CD4-positive, alpha-beta T cell treated with Interleukin-10 for 1 hour (primary cell): ENCODE data around the gene DDB1.

ENCODE experiments used
- DNase-seq: peaks from one replicate; pipeline ENCODE4 v3.0.0-alpha.2; 2020

The DDB1 gene

DNA sequence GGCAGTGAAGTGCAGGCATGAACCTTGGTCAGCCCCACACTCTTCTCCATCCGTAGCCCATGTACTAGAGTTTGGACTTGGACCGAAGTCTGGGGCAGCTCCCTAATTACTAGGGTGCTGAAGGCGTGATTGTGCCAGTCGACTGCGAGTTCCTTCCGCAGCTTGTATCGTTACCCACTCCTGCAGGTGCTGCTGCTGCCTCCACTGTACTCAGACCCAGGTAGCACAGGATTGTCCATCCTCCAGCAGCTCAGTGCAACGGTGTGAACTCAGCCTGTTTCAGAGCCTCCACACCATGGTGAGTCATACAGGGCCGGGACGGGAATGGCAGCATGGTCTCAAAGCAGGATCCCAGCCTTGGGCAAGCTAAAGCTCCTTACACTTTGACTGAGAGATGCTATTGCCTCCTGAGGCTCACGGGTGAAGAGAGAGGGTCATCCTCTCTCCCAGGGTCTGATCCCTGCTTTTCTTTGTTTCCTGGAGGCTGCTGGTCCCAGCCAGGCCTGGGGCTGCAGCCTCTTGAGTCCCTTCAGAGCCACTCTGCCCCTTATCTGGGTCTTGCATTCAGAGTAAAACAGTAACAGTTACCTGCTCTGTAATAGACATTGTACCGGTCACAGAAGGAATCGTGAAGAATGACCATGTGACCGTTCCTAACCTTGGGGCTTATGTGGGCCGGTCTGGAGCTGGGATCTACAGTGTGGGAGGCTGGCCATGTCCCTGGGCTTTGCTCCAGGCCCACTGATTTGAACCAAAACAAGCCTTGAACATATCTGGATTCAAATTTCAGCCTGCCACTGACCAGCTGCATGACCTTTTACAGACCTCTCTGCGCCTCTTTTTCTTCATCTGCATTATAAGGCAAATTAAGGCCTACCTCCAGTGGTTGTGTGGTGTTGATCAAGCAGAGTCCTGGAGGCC is 1.8 kb upstream of the DDB1 start:
- no peak for DNase-seq

DNA sequence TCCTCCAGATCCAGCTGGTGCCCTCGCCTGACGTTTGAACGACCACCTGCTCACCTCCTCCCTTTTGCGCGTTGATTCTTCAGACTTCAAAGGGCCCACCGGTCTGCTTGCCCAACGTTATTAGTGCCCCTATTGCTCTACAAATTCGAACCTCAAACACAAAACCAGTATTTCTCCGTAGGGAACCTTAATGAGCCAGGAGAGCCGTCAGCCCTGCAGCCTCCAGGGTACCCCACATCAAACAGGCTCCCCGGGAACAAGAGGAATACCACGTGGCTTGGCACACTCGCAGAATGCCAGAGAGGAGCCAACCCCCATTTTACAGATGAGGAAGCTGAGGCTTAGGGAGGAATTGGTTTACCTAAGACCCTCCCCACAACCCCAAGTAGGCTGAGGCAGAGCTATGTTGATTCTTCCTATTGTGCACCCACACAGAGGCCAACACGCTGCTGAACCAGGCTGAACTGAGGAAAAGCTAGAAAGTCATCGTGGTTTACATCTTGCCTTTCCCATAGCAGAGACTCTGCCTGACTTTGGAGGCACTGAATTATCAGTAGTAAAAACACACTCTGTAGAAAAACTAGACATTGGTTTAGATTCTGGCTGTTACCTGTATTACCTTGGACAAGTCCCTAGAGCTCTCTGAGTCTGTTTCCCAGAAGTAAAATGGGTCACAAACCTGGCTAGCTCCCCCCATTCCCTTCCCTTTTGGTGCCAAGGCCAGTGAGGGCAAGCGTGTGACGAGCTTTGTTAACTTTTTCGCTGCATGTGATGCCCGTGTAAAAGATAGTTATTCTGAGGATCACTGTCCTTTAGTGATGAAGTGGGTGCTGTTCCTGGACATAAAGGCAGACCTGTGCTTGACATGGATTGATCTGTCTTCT is 887 bp upstream of the DDB1 start:
- DNase-seq = no peak

GRCh38 chr11:61332281-61332796 is 566 bp downstream of the DDB1 start:
- no peak for DNase-seq

- no peak for DNase-seq
Measured at GRCh38 chr11:61331651-61332050, 1.3 kb downstream of the DDB1 start.

- DNase-seq = no peak
Measured at GRCh38 chr11:61329871-61330270, 3.0 kb downstream of the DDB1 start.

GRCh38 chr11:61328351-61328750 is 4.6 kb downstream of the DDB1 start:
- no peak for DNase-seq

- DNase-seq = no peak
Measured at GRCh38 chr11:61327669-61328071, 5.2 kb downstream of the DDB1 start.

- DNase-seq = no peak
Measured at GRCh38 chr11:61325649-61326414, 7.1 kb downstream of the DDB1 start.

DNA sequence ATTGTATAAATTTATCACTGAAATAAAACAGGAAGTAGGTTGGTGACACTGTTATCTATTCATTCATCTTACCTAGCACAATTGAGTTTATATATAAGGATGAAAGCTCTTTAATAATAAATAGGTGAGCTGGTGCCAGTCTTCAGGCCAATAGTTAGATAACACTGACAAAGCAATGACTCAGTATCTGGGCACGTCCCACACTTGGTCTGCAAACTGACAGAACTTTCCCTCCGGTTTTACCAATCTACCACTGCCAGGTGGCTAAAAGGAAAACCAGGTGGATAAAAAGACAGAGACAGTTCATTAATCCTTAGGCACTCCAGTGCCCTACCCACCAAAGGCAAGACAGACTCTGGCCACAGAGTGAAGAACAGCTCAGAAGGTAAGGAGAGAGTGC is 17.6 kb downstream of the DDB1 start:
- DNase-seq = no peak

DNA sequence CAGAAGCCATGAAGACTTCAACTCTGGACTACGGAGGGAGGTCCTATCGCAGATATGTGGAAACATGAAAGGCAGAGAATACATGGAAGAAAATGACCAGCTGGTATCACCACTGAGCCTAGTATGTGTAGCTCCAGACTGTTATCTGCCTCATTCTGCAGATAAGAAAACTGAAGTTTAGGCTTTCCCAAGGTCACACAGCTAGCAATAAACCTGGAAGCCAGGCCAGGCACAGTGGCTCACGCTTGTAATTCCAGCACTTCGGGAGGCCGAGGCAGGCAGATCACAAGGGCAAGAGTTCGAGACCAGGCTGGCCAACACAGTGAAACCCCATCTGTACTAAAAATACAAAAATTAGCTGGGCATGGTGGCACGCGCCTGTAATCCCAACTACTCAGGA is 22.2 kb downstream of the DDB1 start:
- no peak for DNase-seq

DNA sequence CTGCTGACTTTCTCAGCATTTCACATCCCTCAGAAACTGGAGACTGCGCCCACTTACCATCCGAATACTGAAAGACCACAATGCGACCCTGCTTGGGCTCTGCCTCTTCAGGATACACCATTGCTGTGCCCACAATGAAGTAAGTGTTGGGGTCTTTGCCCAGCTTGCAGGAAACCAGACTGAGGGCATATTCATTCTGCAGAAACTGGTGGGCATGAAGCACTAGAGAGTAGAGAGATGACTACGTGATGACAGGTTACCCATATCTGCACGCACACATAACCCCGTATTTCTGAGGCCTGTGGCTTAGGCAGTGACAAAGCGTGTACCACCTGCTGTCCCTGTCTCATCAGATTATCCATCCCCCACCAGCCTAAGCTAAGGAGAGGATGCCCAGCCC is 23.2 kb downstream of the DDB1 start:
- no peak for DNase-seq

DNA sequence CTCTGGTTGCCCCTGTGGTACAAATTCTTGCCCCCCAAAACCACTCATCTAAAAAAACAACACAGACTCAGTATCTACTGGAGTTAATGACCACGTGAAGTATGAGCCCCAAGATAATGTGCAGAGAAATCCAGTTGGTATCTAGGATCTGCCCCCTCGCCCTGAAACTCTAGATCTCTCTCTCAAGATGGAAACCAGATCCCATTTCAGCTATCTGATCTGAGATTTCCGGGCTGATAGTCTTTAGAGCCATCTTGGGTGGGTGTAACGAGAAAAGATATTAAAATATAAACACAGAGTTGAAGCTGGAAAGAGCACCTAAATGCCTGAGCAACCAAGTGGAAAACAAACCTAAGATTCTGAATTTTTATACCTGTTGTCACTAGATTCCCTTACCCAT is 23.8 kb downstream of the DDB1 start:
- no peak for DNase-seq

- DNase-seq = no peak
Measured at GRCh38 chr11:61307354-61307753, 25.6 kb downstream of the DDB1 start.

DNA sequence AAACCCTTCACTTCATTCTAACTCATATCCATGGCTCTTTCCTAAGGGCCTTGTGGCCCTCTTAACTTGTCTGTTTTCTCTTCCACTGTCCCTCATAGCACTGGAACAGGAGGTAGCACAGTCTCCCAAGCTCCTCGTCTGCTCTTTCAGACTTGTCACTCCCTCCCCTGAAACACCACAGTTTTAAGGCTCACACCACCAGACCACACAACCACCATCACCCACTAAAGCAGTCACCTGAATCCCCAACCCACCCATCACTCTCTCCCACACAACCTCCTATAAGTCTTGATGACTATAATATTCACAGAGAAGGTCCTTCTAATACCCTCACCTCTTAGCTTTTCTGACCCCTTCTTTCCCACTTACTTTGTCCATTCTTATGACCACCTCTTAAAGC is 26.7 kb downstream of the DDB1 start:
- no peak for DNase-seq

DNA sequence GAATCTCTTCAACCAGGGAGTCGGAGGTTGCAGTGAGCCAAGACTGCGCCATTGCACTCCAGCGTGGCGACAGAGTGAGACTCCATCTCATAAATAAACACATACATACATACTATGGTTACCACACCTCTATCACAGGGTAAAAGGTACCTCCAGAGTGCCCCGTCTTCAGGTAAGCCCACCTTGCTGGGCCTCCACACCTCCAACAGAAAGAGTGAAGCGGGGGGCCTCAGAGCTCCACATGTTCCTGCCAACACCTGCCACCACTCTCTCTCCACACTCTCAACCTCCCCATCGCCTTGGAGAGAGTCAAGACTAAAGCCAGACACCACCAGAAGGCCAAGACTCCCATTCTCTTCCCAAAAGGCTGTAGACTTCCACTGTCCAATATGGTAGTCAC is 27.5 kb downstream of the DDB1 start:
- DNase-seq = no peak

GRCh38 chr11:61303725-61304124 is 29.2 kb downstream of the DDB1 start:
- DNase-seq = no peak

DNA sequence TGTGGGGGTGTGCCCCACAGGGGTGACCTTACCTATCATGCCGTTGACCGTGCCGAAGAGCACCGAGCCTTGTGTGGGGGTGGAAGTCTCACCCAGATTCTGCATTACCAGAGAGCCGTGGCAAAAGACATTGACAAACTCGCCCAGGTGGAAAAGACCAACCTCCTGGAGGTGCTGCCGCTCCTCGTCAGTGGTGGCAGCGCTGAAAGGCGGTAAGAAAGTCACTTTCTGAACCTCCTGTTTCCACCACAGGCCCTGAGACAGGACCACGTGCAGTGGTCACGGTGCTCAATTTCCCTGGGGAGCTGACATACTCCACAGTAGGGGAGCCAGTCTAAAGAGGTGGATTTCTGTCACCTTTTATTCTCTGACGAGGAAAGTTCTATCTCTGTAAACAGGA is 30.4 kb downstream of the DDB1 start:
- no peak for DNase-seq

GRCh38 chr11:61298663-61299244 is 34.2 kb downstream of the DDB1 start:
- no peak for DNase-seq

- no peak for DNase-seq
Measured at GRCh38 chr11:61297746-61298145, 35.2 kb downstream of the DDB1 start.

DNA sequence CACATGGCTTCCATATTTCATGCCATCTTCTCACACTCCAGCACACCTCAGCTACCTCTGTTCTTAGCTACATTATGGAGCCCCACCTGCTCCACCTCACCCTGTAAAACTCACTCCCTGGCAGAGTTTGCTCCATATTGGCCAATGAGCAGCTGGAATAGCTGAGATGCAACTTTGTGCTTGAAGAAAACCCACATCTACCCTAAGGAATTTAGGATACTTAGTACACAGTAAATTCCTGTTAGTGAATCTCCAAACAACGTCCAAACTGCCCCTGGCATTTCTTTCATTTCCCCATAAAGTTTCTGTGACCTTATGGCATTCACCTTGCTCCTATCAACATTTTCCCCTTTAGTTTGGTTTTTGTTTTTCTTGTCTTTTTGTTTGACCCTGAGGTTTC is 35.6 kb downstream of the DDB1 start:
- DNase-seq = no peak

DNA sequence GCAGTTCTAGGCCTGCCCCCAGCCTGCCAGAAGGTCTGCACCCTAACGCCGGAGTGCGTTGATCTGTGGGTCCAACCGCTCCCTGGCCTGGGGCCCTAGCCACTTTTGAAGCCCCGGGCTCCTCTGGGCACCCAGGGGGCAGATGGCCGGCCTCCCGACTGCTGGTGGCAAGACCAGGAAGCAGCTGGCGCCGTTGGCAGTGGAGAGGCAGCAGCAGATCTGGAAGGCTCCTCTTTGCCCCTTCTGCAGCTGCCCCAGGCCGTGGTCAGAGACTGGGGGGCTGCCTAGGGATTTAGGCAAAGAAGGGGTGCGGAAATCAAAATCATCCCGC is 37.3 kb downstream of the DDB1 start:
- no peak for DNase-seq

DNA sequence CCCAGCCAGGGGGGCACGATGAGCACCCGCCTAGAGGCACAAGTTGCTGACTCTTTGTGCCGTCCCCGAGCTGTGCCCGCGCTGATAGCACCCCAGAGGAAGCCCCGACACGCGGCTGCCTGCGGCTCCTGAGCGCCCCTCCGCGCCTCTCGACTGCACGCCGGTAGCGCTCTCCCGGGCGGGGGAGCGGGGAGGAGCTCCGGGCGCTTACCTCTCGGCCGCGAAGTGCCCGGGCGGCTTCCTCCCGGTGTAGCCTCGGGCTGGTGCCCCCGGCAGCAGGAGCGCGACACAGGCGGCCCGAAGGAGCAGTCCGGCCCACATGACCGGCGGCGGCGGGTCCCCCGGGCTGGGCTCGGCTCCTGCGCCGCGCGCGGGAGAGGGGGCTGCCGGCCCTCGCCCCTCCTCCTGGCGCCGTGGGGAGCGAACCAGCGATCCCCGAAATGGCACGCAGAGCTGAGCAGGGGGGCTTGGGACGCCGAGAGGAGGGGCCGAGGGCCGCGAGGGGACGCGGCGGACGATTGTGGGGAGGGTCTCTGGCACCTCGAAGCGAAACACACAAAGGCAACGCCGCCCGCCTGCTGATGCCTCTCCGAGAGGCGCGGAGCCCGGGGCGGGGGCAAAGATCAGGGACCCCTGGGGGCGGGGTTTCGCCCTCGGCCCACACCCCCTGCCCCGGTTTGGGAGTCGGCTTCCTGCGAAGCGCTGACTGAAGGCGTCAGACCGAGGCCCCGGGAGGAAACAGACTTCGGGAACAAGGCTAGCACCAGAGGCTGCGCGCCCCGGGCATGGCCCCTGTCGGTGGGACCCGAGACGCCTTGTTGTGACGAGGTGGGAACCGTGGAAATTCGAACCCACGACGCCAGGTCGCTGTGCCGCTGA is 37.9 kb downstream of the DDB1 start, which contains the start of gene VWCE:
VWCE (minus strand) TSS at position 600 of the 879 bp plus-strand sequence; CDS start at position 321, 279 bp downstream.
- peak; percentile 53 for DNase-seq
